GM08714 (cell line): ENCODE results near the gene CACNG3.
"Not testable (repeated sequence)": the region's sequence is repeated elsewhere in the genome, so short reads cannot be mapped to it uniquely, and the experiment has no call there.

Experiments
- H3K4me3 ChIP-seq: fragments of 200-500 bp; sonication (Bioruptor generic); 2 replicates; pipeline ENCODE4 v1.5.1; 2014; ENCODE audit warnings: mild to moderate bottlenecking, low read length, inconsistent platforms
- ZNF274 ChIP-seq: IDR thresholded peaks from 2 replicates; pipeline ENCODE4 v1.6.1; 2012; ENCODE audit warnings: mild to moderate bottlenecking, low read depth, low read length

The CACNG3 gene

DNA sequence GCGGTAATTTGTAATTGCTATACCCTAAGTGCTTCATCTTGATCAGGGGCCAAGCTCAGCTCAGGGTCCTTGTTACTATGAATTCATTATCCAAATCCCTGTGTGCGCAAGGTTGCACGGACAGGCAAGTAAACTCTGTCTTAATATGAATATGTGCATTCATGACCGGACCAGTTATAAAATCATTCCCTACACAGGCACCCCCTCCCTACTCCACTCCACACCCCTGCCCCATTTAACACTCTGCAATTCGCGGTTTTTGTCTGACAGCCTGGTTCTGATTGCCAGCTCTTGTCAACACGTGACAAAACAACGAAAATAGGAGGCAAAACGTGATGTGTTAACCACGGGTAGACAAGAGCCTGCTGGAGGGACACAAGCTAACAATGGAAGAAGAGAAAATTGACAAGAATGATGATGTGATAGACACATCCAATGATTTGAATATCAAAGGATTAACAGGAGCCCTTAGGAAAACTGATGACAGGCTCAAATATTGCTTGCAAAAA lies 76.5 kb downstream of the CACNG3 start:
- no peak for TF ChIP-seq ZNF274
- H3K4me3 ChIP-seq = no peak overlapping the region

DNA sequence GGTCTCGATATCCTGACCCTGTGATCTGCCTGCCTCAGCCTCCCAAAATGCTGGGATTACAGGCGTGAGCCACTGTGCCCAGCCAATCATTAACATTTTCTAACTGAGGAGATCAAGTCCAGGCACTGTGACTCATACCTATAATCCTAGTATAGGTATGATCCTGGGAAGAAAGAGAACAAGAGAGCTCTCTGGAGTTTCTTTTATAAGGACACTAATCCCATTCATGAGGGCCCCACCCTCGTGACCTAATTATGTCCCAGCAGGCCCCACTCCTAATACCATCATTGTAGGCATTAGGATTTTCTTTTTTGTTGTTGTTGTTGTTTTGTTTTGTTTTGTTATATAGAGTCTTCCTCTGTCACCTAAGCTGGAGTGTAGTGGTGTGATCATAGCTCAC lies 80.4 kb downstream of the CACNG3 start:
- TF ChIP-seq ZNF274 = no peak
- no peak overlapping the region for H3K4me3 ChIP-seq

DNA sequence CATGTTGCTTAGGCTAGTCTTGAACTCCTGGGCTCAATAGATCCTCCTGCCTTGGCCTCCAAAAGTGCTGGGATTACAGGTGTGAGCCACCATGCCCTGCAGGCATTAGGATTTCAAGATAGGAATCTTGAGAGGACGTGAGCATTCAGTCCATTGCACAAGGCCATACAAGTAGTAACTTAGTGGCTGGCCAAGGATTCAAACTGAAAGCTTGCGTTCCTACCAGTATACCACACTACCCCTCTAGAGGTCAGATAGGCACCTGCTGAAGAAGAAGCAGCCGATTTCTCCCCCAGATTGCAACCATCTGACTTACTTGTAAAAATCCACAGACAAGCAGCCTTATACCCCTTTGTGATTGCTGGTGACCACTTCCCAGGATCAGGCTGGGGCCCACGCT lies 80.9 kb downstream of the CACNG3 start:
- H3K4me3 ChIP-seq = no peak overlapping the region
- no peak for TF ChIP-seq ZNF274

DNA sequence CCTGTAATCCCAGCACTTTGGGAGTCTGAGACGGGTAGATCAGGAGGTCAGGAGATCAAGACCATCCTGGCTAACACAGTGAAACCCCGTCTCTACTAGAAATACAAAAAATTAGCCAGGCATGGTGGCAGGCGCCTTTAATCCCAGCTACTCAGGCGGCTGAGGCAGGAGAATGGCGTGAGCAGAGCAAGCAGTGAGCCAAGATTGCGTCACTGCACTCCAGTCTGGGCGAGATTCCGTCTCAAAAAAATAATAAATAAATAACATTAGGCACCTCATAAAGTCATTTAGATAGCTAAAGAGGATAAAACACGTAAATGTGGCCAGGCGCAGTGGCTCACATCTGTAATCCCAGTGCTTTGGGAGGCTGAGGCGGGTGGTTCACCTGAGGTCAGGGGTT lies 87.7 kb downstream of the CACNG3 start:
- H3K4me3 ChIP-seq = not testable (repeated sequence)

DNA sequence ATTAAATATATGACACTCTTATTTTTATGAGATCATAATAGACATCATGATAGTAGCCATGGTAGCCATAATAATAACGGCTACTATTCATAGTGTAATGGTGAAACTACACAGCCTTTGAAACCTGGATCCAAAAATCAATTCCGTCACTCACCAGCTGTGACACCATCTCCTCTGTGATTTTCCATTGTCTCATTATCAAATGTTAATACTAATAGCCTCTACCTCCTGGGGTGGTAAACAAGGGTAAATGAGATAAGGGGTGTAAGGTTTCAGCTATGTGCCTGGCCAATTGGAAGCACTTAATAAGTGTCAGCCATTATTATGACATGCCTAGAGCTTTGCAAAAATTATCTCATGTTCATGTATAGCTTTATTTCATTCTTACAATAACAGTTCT lies 88.6 kb downstream of the CACNG3 start:
- TF ChIP-seq ZNF274 = no peak
- no peak overlapping the region for H3K4me3 ChIP-seq

DNA sequence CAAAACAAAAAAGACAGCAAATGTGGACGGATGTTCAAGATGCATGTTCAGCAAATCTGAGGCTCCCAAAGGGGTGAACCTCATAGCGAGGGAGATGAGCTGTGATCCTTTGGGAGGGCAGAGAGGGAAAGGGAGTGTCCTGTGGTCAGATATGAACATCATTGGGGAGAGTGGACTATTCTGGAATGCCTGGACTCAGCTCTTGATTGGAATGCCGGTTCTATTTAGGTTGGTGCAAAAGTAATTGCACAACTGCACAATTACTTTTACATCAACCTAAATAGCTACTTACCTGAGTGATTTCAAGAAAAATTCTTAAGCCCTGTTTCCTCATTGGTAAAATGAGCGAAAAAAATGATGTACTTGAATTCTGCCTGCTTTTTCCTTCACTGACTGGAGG lies 89.6 kb downstream of the CACNG3 start:
- TF ChIP-seq ZNF274 = no peak
- H3K4me3 ChIP-seq = no peak overlapping the region

DNA sequence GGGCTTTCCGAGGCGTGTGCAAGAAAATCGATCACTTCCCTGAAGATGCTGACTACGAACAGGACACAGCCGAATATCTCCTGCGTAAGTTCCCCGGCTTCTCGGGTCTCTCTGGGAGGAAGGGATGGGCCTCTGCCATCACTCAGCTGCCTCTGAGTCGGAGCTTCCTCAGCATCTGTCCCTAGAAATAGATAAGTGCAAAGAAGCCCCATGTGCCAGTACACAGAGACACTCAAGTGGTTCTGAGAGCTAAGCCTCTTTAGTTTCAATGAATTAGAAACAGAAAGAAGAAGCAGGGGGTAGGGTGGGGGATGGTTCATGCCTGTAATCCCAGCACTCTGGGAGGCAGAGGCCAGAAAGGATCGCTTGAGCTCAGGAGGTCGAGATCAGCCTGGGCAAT lies 90.6 kb downstream of the CACNG3 start:
- no peak for TF ChIP-seq ZNF274
- no peak overlapping the region for H3K4me3 ChIP-seq

DNA sequence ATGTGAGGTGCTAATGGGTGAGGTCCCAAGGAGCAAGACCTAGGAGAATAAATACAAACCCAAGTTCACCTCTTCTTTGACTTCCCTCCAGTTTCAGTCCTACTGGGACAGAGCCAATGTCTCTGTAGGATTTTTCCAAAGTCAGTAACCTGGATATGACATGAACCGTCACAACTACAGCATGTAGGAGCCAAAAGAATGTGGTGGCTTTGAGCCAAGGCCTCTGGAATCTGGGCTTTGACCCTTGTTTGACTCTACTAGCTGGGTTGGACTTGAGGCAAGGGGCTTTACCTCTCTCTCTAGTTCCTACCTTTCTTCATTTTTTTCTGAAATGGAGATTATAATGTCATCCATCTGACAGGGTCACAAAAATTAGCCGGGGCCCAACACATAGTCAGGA lies 91.4 kb downstream of the CACNG3 start:
- H3K4me3 ChIP-seq = no peak overlapping the region
- no peak for TF ChIP-seq ZNF274

DNA sequence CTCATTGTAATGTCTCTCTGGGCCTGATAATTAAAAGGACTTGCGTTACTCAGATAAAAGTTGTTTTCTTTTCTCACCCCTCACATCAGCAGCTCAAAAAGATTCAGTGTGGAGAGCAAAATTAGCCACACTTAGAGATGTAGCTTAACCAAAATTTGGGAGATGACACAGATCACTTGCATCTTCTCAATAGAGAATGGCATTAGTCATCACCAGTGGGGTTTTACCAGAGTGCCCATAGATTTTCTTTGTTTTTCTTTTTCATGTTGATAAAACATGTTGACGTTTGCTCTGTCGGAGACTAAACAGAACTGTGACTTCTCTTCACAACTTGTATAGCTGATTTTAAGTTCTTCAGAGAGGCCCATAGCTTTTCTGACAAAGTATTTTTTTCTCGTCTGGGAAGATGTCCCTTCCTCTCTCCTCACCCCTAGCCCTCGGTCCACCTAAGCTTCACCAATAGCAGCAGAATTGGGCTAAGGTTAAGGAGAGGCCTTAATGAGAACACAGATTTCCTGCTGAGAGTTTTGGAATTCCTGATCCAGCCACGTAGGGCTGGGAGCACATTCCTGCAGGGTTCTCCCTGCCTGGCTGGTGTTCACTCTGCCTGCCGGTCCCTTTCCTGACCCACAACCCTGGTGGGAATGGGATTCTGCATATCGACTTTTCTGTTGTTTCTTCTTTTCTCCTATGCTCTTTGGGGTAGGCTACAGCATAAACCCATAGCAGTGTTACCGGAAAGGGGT lies 92.6 kb downstream of the CACNG3 start:
- no peak overlapping the region for H3K4me3 ChIP-seq
- no peak for TF ChIP-seq ZNF274

DNA sequence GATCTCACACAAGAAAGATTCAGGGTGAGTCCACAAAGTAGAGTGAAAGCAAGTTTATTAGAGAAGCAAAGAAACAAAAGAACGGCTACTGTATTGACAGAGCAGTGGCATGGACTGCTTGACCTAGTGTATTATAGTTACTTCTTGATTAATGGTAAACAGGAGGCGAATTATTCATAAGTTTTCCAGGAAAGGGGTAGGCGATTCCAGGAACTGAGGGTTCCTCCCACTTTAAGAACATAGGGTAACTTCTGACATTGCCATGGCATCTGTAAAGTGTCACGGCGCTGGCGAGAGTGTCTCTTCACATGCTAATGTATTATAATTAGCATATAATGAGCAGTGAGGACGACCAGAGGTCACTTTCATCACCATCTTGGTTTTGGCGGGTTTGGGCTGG lies 93.2 kb downstream of the CACNG3 start:
- TF ChIP-seq ZNF274 = no peak
- H3K4me3 ChIP-seq = no peak overlapping the region

DNA sequence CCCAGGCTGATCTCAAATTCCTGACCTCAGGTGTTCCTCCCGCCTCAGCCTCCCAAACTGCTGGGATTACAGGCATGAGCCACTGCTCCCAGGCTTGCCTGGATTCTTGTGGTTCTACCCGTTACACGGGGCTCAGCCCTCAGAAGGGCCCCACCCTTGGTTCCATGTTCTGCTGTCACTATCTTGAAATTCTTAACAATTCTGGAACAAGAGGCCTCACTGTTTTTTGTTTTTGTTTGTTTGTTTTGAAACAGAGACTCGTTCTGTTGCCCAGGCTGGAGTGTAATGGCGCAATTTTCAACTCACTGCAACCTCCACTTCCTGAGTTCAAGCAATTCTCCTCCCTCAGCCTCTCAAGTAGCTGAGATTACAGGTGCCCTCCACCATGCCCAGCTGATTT lies 96.6 kb downstream of the CACNG3 start:
- no peak overlapping the region for H3K4me3 ChIP-seq
- no peak for TF ChIP-seq ZNF274

DNA sequence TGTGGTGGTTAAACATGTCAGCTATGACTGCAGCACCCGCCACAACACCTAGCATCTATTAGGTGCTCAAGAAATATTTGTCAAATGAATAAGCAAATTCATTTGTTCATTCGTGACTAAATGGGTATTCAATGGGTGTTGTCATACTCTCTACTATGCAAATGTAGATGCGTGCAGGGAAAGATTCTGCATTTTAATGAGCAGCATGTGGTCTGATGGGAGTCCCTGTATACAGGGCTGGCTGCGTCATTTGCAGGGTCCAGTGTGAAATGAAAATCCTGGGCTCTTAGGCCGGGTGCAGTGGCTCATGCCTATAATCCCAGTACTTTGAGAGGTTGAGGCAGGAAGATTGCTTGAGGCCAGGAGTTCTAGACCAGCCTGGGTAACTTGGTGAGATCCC lies 97.5 kb downstream of the CACNG3 start:
- TF ChIP-seq ZNF274 = no peak

DNA sequence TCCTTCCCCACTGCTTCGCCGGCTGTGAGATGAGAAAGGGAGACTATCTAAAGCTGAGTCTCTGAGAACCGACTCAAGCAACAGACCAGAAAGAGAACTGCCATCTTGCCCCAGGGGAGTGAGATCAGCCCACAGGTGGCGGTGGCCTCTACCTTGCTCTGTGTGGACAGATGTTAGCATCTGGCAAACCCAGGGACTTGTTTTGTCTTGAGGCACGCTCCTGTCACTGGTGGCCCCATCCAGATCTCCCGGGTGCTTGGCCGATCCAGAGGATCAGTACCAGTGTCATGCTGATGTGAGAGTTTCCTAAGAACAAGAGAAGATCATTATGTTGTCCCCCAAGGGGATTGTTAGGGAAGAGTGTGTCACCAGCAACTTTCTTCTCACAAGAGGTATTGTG lies 101.4 kb downstream of the CACNG3 start:
- no peak overlapping the region for H3K4me3 ChIP-seq
- no peak for TF ChIP-seq ZNF274

More for the DNA sequence above, 97.5 kb downstream of the CACNG3 start:
- H3K4me3 ChIP-seq = no peak overlapping the region

DNA sequence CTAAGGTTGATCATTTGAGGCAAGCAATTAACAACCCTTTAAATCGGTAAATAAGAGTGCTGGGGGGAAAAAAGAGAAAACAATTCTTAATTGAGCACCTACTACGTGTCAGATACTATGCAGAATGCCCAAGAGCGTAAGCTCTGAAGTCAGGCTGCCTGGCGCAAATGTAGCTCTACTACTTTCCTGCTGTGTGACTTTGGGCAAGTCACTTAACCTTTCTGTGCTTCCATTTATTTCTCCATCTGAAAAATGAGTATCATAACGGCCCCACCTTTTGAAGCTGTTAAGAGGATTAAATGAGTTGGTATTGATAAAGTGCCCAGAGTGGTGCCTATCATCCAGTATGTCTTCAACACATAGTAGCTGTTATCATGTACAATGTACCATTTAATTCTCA lies 102.0 kb downstream of the CACNG3 start:
- no peak overlapping the region for H3K4me3 ChIP-seq
- no peak for TF ChIP-seq ZNF274

DNA sequence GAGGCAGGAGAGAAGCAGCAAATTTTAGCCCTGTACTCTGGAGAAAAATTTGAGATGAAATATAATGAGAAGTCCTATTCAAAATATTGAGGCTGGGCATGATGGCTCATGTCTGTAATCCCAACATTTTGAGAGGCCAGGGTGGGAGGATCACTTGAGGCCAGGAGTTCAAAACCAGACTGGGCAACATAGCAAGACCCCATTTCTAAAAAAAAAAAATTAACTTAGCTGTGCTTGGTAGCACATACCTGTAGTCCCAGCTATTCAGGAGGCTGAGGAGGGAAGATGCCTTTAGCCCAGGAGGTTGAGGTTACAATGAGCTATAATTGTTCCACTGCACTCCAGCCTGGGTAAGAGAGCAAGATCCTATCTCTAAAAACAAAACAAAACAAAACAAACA lies 103.4 kb downstream of the CACNG3 start:
- no peak overlapping the region for H3K4me3 ChIP-seq
- TF ChIP-seq ZNF274 = no peak

DNA sequence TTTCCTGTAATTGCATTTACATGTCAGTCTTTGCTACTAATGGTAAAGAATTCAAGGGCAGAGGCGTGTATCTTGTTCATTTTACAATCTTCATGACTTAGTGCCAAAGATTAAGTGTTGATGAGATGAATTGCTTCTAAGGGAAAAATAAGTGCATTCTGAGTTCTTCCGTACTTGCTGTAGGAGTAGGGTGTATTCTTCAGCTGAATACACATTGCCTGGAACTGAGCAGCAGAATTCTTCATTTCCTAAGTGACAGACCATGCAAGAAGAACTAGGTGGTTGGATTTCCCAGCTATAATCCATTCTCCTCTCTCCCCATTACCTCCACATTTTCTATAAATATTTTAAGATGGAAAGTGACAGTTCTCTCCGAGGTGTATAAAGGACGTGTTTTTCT lies 104.8 kb downstream of the CACNG3 start:
- H3K4me3 ChIP-seq = no peak overlapping the region
- TF ChIP-seq ZNF274 = no peak
